Motor neuron (in vitro differentiated cells): ENCODE results near the gene NHERF2. TPM values are rescaled to one million over a fixed set of nuclear protein-coding genes. Genes with fewer than 3 reads are reported as not detected.

Experiments used
- ATAC-seq, 8 experiments: fragments of 200-7000 bp; cut with Tn5 transposase; replicated peaks in 6 of 8; 2 replicates each; pipeline ENCODE4 v1.8.0; 2021; ENCODE audit warnings: mild to moderate bottlenecking in 8 of 8, moderate library complexity in 8 of 8
- H3K27ac ChIP-seq, 2 donors: fragments of 250-450 bp; sonication (Bioruptor Pico); 2 replicates each; pipeline ENCODE4 v1.9.0; 2021; ENCODE audit warnings: antibody characterized with exemption in 2 of 2, mild to moderate bottlenecking in 2 of 2, moderate library complexity in 1 of 2
- H3K4me1 ChIP-seq, 2 donors: fragments of 250-450 bp; sonication (Bioruptor Pico); replicated peaks in 1 of 2; 2 replicates each; pipeline ENCODE4 v1.6.1; 2021; ENCODE audit warnings: antibody characterized with exemption in 2 of 2, mild to moderate bottlenecking in 2 of 2, moderate library complexity in 1 of 2
- H3K4me3 ChIP-seq, 5 donors: fragments of 250-450 bp; sonication (Bioruptor Pico); 2 replicates each; pipeline ENCODE4 v1.9.0; 2021; ENCODE audit warnings: antibody characterized with exemption in 5 of 5, mild to moderate bottlenecking in 5 of 5, moderate library complexity in 4 of 5
- WGBS, 10 experiments: fragments of 450-650 bp; shearing (Covaris generic); methylation state at CpG; one replicate each; pipeline ENCODE4 v1.0.0; 2022; 5-methylcytosine and 5-hydroxymethylcytosine counted together
- in situ Hi-C, 9 experiments: fragments of 400-800 bp; cut with MboI; loops; one replicate each; pipeline ENCODE4 v1.15.0; 2021; ENCODE audit warnings: low sequenced_read_pairs in 9 of 9, low pct_unique_long_range_greater_than_20kb in 2 of 9; ENCODE audit not compliant: unreplicated experiment in 9 of 9
- total RNA-seq, 8 experiments: library from RNA; unstranded; fragments of 300-600 nt; gene quantifications; 2 replicates each; pipeline versions ENCODE4 v1.2.3 to v1.2.4, GENCODE V29; 2022

NHERF2 gene
- total RNA-seq, 8 experiments from 2014 or later, result 1.2 to 27.4 (median 7.8) TPM

DNA sequence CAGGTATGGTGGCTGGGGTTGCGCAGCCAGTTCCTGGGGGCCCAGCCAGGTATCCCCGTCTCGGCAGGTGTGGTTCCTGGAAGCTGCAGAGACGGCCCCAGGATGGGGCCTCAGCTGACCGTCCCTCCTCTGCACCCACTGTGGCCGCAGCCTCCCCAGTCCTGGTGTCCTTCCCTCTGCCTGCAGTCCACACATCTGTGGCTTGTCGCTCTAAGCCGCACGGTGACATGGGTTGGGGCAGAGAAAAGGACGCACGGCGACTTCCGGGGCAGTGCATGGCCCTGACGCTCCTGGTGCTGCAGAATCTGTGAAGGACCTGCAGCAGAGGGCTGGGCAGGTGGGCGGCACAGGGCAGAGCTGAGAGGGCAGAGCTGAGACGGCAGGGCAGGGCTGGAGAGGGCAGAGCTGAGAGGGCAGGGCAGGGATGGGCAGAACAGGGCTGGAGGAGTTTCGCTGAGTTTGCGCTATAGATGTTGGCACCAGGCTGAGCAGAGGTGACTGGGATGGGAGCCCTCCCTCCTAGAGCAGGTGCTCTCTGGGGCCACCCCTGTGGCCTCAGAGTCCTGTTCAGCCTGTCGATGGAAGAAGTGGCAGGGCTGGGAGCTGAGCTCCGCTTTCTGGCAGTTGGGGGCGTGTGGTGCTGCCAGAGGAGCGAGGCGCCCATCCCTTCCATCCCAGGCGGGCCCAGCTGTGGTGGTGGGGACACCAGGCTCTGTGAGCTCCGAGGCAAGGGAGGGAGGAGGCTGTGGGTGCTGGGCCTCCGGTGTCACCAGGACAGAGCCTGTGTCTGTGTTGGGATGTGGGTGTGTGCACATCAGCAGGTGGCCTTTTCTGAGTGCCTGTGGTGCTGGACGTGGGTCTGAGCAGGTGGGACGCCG is 44.1 kb downstream of the NHERF2 start:
- H3K4me1 ChIP-seq, result no peaks in the 10 kb centered on the region
- peak in 1 of 8 experiments; percentile 8 for ATAC-seq
- no peak overlapping the region for H3K4me3 ChIP-seq
- H3K27ac ChIP-seq, result no peak overlapping the region
- WGBS, 10 experiments, result 86 to 100% (median 100%) methylated on average over 1 to 4 of the region's 29 CpGs; no CpG with 5 or more reads in 7 of the 10 experiments
- in situ Hi-C loops, result no loop called here

DNA sequence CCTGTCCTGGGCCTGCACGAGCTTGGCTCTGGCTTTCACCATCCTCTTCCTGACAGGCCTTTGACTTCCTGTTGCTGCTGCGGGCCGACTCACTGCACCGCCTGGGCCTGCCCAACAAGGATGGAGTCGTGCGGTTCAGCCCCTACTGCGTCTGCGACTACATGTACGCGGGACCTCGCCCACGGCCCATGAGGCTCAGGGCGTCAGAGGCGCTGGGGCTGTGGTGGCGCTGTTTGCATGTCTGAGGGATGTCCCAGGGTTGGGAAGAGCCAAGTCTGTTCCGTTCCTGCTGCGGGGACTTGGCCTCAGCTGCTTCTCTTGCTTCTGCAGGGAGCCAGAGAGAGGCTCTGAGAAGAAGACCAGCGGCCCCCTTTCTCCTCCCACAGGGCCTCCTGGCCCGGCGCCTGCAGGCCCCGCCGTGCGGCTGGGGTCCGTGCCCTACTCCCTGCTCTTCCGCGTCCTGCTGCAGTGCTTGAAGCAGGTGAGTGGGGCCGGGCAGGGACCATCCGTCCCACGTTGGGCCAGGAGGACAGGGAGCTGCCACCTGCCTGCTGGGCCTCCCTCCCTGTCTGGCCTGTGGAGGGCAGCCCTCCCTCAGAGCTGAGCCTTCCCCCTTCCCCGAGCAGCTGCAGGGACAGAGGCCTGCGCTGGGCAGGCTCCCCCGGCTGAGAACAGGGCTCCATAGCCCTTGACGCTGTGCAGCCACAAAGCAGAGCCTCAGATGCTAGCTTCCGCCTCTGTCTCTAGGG is 44.9 kb downstream of the NHERF2 start:
- in situ Hi-C loops, result no loop called here
- WGBS, 10 experiments, result 68 to 95% (median 93%) methylated on average over 4 to 12 of the region's 34 CpGs; no CpG with 5 or more reads in 7 of the 10 experiments
- H3K4me3 ChIP-seq, result no peak overlapping the region
- ATAC-seq, result peak in 5 of 8 experiments; percentile 7 to 35 (median 19)
- H3K27ac ChIP-seq, result no peak overlapping the region
- H3K4me1 ChIP-seq, result no peaks in the 10 kb centered on the region

DNA sequence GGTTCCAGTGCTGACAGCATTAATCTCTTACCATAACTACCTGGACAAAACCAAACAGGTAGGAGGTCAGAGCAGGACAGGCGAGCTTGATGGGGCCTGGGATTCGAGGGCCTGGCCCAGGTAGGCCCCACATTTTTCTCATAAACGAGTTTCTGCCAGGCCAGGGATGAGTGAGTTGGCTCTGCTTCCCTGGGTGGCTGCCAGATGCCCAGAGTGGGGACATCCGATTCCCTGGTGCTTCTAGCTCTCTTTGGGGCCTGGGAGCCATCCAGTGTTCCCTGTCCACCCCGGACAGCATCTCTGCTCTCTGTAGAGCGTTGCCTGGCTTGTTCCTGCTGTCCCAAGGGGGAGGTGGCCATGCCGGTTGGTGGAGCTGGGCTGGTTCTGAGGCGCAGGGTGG is 46.2 kb downstream of the NHERF2 start:
- no peaks in the 10 kb centered on the region for H3K4me1 ChIP-seq
- no peak for ATAC-seq
- WGBS, 10 experiments, result 67 to 100% (median 85%) methylated on average over 1 to 4 of the region's 8 CpGs; no CpG with 5 or more reads in 6 of the 10 experiments
- in situ Hi-C loops, result no loop called here
- no peak overlapping the region for H3K27ac ChIP-seq
- H3K4me3 ChIP-seq, result no peak overlapping the region

DNA sequence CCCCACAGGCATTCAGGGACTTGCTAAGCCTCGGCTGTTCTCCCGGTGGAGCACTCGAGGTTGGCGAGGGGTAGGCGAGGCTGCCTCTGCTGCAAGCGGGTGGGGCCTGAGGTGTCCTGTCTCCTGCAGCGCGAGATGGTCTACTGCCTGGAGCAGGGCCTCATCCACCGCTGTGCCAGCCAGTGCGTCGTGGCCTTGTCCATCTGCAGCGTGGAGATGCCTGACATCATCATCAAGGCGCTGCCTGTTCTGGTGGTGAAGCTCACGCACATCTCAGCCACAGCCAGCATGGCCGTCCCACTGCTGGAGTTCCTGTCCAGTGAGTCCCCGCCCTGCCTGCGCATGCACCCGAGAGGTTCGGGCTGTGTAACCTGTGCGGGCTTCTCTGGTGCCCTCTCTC is 47.4 kb downstream of the NHERF2 start:
- Histone ChIP-seq H3K4me3 (no peak overlapping the region), H3K4me1 (no peaks in the 10 kb centered on the region), H3K27ac (no peak overlapping the region)
- in situ Hi-C loops, result no loop called here
- ATAC-seq, result peak in 1 of 8 experiments; percentile 8
- WGBS, 10 experiments, result 92 to 97% (median 96%) methylated on average over 5 to 13 of the region's 20 CpGs; no CpG with 5 or more reads in 7 of the 10 experiments

DNA sequence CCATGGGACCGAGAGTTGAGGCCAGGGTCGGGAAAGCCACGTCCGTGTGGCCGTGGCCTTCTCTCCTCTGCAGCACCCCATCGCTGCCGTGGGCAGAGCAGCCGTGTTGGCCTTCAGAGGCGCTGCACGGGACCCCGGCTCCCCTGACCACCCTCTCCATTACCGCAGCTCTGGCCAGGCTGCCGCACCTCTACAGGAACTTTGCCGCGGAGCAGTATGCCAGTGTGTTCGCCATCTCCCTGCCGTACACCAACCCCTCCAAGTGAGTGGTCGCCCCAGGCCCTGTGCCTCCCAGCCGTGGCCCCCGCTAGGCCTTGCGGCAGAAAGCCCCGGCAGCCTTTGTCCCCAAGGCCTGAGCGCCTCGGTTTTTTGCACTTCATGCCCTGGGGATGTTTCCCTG is 48.9 kb downstream of the NHERF2 start:
- Histone ChIP-seq H3K4me3 (no peak overlapping the region), H3K27ac (no peak overlapping the region), H3K4me1 (no peaks in the 10 kb centered on the region)
- ATAC-seq, result no peak
- in situ Hi-C loops, result no loop called here
- 90 to 100% (median 93%) methylated on average over 1 to 10 of the region's 24 CpGs; no CpG with 5 or more reads in 7 of the 10 experiments for WGBS, 10 experiments

DNA sequence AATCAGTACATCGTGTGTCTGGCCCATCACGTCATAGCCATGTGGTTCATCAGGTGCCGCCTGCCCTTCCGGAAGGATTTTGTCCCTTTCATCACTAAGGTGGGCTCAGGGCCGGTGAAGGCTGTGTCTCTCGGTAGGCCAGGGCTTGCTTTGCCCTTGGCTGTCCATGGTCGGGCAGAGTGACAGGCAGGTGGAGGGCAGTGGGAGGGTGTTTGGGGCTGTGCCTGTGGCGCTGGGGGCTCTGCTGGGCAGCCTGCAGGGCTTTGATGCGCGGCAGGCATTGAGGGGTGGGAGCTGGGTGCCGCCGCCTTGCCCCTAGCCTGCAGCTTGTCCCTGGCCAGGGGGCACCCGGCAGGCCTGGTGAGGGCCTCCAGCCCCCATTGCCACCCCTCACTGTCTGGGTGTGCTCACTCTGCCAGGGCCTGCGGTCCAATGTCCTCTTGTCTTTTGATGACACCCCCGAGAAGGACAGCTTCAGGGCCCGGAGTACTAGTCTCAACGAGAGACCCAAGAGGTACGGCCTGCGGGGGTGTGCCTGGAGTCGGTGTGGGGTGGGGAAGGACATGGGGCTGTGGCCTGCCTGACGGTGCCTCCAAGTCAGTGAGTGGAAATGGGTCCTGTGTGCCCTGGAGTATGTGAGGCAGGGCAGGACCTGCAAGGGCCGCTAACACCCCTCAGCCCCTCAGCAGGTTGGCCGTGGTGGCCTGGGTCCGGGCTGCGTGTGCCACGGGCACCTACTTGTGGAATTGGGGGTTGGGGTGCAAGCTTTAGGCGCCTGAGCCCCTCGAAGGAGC is 49.6 kb downstream of the NHERF2 start:
- H3K27ac ChIP-seq, result no peak overlapping the region
- WGBS, 10 experiments, result 80 to 100% (median 85%) methylated on average over 1 to 4 of the region's 28 CpGs; no CpG with 5 or more reads in 6 of the 10 experiments
- no peaks in the 10 kb centered on the region for H3K4me1 ChIP-seq
- in situ Hi-C loops, result no loop called here
- H3K4me3 ChIP-seq, result no peak overlapping the region
- ATAC-seq, result no peak

DNA sequence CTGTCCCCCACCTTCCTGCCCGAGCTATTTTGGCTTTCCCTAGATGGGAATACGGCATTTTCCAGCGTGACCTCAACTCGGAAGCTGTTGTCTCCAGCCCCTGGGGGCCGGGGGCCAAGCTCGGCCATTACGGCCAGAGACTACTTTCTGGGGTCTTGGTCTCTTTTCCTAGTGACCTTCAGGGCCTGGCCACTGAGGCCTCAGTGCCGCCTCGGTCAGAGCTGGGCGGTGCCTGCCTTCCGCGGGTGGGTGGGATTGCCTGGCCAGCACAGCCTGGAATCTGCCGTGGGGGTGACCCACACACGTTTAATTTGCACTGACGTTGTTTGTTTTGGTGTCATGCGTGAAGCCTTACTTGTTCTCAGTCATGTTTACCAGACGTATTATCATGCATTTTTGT is 50.3 kb downstream of the NHERF2 start:
- Histone ChIP-seq H3K4me1 (peaks cover 0 to 4% of the 10 kb centered on the region in 2 donors), H3K27ac (no peak overlapping the region), H3K4me3 (no peak overlapping the region)
- no peak for ATAC-seq
- 75 to 100% (median 92%) methylated on average over 1 to 11 of the region's 17 CpGs; no CpG with 5 or more reads in 3 of the 10 experiments for WGBS, 10 experiments
- in situ Hi-C loops, result no loop called here

DNA sequence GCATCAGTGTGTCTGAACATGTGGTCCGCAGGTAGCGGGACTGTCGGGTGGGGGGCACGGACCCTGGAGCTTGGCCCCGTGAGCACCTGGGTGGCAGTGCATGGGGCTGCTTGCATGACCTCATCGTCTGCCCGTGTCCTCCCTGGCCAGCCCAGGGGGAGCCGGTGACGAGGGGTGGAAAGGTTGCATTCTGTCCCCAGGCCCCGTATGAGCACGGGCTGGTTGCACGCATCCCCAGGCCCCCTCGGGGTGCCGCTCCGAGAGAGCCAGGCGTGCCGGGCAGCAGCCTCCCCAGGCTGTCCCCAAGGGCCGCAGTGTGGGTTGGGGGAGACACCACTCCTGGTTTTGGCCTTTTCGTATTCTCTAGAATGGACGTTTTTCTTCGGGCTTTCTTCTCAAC is 51.0 kb downstream of the NHERF2 start:
- Histone ChIP-seq H3K4me1 (peaks cover 0 to 7% of the 10 kb centered on the region in 2 donors), H3K27ac (no peak overlapping the region), H3K4me3 (no peak overlapping the region)
- 80 to 100% (median 100%) methylated on average over 2 to 4 of the region's 21 CpGs; no CpG with 5 or more reads in 6 of the 10 experiments for WGBS, 10 experiments
- in situ Hi-C loops, result no loop called here
- no peak for ATAC-seq

DNA sequence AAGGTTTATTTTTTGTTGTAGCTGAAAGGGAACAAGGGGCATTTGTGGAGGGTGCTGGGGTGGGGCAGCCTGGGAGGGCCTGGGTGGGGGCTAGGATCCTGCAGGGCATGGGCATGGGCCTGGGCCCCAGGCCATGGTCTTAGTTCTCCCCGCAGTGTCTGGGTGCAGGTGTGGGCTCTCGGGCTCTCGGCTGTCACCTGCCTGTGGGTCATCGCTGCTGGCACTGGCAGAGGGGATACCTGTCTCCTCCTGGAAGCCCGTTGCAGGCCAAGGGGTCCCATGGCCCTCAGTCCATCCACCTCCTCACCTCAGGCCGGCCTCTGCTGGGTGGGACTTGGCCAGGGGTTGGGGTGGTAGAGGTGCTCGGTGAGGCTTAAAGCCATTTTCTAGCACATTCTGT is 51.4 kb downstream of the NHERF2 start:
- no peak overlapping the region for H3K4me3 ChIP-seq
- no peak for ATAC-seq
- in situ Hi-C loops, result no loop called here
- 67 to 100% (median 97%) methylated on average over 1 to 6 of the region's 7 CpGs; no CpG with 5 or more reads in 7 of the 10 experiments for WGBS, 10 experiments
- no peak overlapping the region for H3K27ac ChIP-seq
- H3K4me1 ChIP-seq, result peaks cover 0 to 7% of the 10 kb centered on the region in 2 donors

DNA sequence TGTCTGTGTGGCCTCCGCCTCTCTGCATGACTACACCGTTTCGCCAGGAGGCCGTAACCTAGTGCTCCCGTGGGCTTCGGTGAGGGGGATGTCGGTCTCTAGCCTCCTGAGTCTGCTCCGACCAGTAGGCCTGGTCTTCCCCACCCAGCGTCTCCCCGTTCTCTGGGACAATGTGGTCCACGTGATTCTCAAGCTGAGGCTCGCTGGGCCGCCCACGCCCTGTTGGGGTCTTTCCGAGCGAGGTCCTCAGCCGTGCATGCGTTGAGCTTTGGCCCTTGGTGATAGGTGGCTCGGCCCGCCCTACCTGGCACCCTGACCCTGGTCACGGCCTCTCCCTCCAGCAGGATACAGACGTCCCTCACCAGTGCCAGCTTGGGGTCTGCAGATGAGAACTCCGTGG is 52.0 kb downstream of the NHERF2 start:
- no peak for ATAC-seq
- in situ Hi-C loops, result no loop called here
- Histone ChIP-seq H3K4me1 (peaks cover 0 to 7% of the 10 kb centered on the region in 2 donors), H3K4me3 (no peak overlapping the region), H3K27ac (no peak overlapping the region)
- no CpG with 5 or more reads among the region's 23 CpGs for WGBS, 10 experiments

DNA sequence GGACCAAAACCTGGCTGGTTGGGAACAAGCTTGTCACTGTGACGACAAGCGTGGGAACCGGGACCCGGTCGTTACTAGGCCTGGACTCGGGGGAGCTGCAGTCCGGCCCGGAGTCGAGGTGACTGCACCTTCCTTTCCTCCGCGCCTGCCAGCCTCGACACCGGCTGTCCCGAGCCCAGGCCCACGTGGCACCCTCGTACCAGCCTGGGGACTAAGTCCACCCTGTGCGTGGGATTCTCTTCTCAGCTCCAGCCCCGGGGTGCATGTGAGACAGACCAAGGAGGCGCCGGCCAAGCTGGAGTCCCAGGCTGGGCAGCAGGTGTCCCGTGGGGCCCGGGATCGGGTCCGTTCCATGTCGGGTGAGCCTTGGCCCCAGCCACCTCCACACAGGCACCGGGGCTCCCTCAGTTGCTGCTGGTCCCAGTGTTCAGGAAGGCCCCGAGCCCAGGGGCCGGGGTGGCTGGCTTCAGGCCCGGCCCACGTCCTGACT is 52.7 kb downstream of the NHERF2 start:
- in situ Hi-C loops, result no loop called here
- WGBS, 10 experiments, result 73 to 96% (median 95%) methylated on average over 3 to 14 of the region's 30 CpGs; no CpG with 5 or more reads in 7 of the 10 experiments

DNA sequence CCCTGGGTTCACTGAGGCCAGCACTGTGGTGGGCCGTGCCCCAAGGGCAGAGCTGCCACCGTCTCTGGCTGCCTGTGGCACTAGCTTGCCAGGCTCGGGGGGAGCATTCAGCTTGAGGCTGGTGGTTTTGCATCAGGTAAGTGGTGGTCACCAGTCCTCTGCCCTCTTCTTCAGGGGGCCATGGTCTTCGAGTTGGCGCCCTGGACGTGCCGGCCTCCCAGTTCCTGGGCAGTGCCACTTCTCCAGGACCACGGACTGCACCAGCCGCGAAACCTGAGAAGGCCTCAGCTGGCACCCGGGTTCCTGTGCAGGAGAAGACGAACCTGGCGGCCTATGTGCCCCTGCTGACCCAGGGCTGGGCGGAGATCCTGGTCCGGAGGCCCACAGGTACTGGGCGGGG is 53.3 kb downstream of the NHERF2 start:
- no peak overlapping the region for H3K27ac ChIP-seq
- no CpG with 5 or more reads among the region's 16 CpGs for WGBS, 10 experiments

More for the DNA sequence above, 52.7 kb downstream of the NHERF2 start:
- peaks cover 0 to 7% of the 10 kb centered on the region in 2 donors for H3K4me1 ChIP-seq
- no peak overlapping the region for H3K4me3 ChIP-seq
- no peak for ATAC-seq
- no peak overlapping the region for H3K27ac ChIP-seq

More for the DNA sequence above, 53.3 kb downstream of the NHERF2 start:
- no peak for ATAC-seq
- in situ Hi-C loops, result no loop called here
- peaks cover 0 to 7% of the 10 kb centered on the region in 2 donors for H3K4me1 ChIP-seq
- H3K4me3 ChIP-seq, result no peak overlapping the region
